ENCODE measurements around the gene RNF223. TPM values are rescaled to one million over a fixed set of nuclear protein-coding genes. Genes with fewer than 3 reads are reported as not detected.

Gene RNF223
- polyA plus RNA-seq, 2 of the 4 experiments (the other 2 are of a cell fraction): 0.08 TPM; not detected in 1

DNA sequence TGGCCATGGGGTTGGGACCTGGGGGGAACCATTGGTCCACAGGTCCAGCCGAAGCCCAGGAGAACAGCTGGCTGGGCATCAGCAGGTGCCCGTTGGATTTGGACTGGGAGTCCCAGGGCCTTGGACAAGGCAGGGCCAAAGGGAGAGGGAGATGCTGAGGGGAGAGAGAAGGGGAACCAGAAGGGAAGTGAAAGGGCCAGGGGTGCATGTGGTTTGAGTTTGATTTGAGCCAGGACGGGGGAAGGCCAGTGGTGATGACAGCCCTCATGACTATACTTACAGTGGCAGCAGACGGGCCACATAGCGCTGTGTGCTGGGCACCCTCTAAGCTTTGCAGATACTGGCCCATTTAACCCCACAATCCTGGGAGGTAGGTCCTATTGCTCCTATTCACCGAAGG lies 35.4 kb downstream of the RNF223 start:
- CTCF ChIA-PET: interaction anchor here (1.4 to 4.7 kb wide), 7 partner anchors 13 to 56 kb away, joined by 4 to 32 read pairs (median 6); partner anchors contain the start of gene ISG15
- no peak for DNase-seq (ENCODE audit: low read depth in 1 of 2, low spot score in 1 of 2)
- TF ChIP-seq KDM5A (IDR thresholded peaks at IDR 0.05) (no peak), CHD2 (IDR thresholded peaks at IDR 0.05; ENCODE audit: low read length, partially characterized antibody) (no peak), FOXS1 (CRISPR knock-in tag; IDR thresholded peaks at IDR 0.05) (no peak), RARB (CRISPR knock-in tag; IDR thresholded peaks at IDR 0.05) (no peak), CEBPB (IDR thresholded peaks at IDR 0.05) (no peak), MAZ (IDR thresholded peaks at IDR 0.05; ENCODE audit: borderline replicate concordance, low read depth, low read length) (no peak), ESRRA (IDR thresholded peaks at IDR 0.05; ENCODE audit: borderline replicate concordance, low read length) (no peak), EP300 (IDR thresholded peaks at IDR 0.05) (no peak), CHD4 (IDR thresholded peaks at IDR 0.05; ENCODE audit: borderline replicate concordance) (no peak), BHLHE40 (IDR thresholded peaks at IDR 0.05; ENCODE audit: low read depth, low read length) (no peak), EHMT2 (IDR thresholded peaks at IDR 0.05; ENCODE audit: low read depth) (no peak), MYC (IDR thresholded peaks at IDR 0.05; ENCODE audit: borderline replicate concordance, low read length) (no peak), MAFK (IDR thresholded peaks at IDR 0.05; ENCODE audit: partially characterized antibody) (no peak)
- TF ChIP-seq, protein P1, sequence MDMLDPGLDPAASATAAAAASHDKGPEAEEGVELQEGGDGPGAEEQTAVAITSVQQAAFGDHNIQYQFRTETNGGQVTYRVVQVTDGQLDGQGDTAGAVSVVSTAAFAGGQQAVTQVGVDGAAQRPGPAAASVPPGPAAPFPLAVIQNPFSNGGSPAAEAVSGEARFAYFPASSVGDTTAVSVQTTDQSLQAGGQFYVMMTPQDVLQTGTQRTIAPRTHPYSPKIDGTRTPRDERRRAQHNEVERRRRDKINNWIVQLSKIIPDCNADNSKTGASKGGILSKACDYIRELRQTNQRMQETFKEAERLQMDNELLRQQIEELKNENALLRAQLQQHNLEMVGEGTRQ (IDR thresholded peaks at IDR 0.05): no peak
- TF ChIP-seq, protein P2, sequence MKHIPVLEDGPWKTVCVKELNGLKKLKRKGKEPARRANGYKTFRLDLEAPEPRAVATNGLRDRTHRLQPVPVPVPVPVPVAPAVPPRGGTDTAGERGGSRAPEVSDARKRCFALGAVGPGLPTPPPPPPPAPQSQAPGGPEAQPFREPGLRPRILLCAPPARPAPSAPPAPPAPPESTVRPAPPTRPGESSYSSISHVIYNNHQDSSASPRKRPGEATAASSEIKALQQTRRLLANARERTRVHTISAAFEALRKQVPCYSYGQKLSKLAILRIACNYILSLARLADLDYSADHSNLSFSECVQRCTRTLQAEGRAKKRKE (CRISPR knock-in tag; IDR thresholded peaks at IDR 0.05; ENCODE audit: low read depth): no peak
- TF ChIP-seq, protein P3, sequence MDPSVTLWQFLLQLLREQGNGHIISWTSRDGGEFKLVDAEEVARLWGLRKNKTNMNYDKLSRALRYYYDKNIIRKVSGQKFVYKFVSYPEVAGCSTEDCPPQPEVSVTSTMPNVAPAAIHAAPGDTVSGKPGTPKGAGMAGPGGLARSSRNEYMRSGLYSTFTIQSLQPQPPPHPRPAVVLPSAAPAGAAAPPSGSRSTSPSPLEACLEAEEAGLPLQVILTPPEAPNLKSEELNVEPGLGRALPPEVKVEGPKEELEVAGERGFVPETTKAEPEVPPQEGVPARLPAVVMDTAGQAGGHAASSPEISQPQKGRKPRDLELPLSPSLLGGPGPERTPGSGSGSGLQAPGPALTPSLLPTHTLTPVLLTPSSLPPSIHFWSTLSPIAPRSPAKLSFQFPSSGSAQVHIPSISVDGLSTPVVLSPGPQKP (IDR thresholded peaks at IDR 0.05; ENCODE audit: low read depth, low read length): no peak
- TF ChIP-seq, protein P4, sequence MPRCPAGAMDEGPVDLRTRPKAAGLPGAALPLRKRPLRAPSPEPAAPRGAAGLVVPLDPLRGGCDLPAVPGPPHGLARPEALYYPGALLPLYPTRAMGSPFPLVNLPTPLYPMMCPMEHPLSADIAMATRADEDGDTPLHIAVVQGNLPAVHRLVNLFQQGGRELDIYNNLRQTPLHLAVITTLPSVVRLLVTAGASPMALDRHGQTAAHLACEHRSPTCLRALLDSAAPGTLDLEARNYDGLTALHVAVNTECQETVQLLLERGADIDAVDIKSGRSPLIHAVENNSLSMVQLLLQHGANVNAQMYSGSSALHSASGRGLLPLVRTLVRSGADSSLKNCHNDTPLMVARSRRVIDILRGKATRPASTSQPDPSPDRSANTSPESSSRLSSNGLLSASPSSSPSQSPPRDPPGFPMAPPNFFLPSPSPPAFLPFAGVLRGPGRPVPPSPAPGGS (IDR thresholded peaks at IDR 0.05): no peak
- TF ChIP-seq, protein P5, sequence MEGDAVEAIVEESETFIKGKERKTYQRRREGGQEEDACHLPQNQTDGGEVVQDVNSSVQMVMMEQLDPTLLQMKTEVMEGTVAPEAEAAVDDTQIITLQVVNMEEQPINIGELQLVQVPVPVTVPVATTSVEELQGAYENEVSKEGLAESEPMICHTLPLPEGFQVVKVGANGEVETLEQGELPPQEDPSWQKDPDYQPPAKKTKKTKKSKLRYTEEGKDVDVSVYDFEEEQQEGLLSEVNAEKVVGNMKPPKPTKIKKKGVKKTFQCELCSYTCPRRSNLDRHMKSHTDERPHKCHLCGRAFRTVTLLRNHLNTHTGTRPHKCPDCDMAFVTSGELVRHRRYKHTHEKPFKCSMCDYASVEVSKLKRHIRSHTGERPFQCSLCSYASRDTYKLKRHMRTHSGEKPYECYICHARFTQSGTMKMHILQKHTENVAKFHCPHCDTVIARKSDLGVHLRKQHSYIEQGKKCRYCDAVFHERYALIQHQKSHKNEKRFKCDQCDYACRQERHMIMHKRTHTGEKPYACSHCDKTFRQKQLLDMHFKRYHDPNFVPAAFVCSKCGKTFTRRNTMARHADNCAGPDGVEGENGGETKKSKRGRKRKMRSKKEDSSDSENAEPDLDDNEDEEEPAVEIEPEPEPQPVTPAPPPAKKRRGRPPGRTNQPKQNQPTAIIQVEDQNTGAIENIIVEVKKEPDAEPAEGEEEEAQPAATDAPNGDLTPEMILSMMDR (IDR thresholded peaks at IDR 0.05): no peak
- H3K4me2 ChIP-seq: no peak overlapping the region
- H3K4me1 ChIP-seq: peaks cover 9% of the 10 kb centered on the region
- no peak overlapping the region for H3K4me3 ChIP-seq
- H3K9me3 ChIP-seq: no peaks in the 10 kb centered on the region
- FAIRE-seq: no peak
- 95% methylated on average over 6 of the region's 6 CpGs for WGBS (ENCODE audit: missing lambda C conversion rate)
- POLR2A ChIA-PET: no interaction called here
- H3K27ac ChIP-seq: no peak overlapping the region
- ATAC-seq: no peak

DNA sequence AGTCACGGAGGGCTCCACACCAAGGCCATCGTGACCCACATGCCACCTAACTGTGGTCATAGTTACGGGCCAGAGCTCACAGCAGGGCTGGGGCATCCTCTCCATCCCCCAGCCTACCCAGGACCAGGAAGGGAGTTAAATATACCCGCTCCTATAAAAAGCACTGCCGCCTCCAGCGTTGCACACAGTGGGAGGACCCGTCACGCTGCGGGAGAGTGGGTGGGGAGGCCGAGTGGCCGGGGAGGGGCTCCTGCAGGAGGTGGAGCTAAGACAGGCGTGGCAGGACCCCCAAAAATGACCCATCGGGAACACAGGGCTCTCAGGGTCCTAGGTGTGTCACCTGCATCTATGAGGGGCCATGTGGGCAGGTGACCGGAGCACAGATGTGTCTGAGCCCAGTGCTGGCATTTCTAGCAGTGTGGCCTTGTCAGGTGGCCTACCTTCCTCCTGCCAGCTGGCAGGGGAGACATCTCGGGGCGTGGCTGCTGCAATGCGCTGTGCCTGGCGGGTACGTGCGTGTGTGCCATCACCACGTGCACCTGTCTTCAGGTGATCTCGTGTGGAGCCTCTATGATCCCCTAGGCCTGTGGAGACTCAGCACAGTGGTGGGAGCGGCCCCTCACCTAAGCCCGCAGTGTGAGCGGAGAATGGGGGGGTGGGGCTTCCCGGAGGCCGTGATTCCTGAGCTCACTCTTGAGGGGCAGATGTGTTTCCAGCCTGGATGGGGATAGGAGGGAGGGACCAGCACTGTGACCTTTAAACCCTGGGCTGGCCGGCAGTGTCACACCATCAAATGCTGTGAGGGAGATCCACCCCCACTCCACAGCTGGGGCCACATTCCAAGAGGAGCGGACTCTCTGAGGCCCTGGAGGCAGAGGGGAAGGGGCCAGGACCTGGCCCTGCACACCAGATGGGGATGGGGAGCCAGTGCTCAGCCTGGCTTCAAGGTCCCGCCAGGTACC lies 36.5 kb downstream of the RNF223 start:
- no peak for DNase-seq (ENCODE audit: low read depth in 1 of 2, low spot score in 1 of 2)
- no peak for FAIRE-seq
- no peak overlapping the region for H3K4me3 ChIP-seq
- H3K4me2 ChIP-seq: no peak overlapping the region
- peaks cover 9% of the 10 kb centered on the region for H3K4me1 ChIP-seq
- H3K27ac ChIP-seq: no peak overlapping the region
- 78% methylated on average over 16 of the region's 30 CpGs for WGBS (ENCODE audit: missing lambda C conversion rate)
- ChIA-PET POLR2A (no interaction called here), CTCF (interaction anchor here (0.7 to 4.7 kb wide), 8 partner anchors 12 to 253 kb away, joined by 3 to 32 read pairs (median 4); partner anchors contain the start of gene ISG15)
- no peaks in the 10 kb centered on the region for H3K9me3 ChIP-seq
- ATAC-seq: no peak
- no peak for TF ChIP-seq FOSL2 (IDR thresholded peaks at IDR 0.05)
- TF ChIP-seq FOSL2 (CRISPR knock-in tag; IDR thresholded peaks at IDR 0.05): no peak
- TF ChIP-seq EHF (CRISPR knock-in tag; IDR thresholded peaks at IDR 0.05): no peak
- no peak for TF ChIP-seq SREBF2 (IDR thresholded peaks at IDR 0.05)
- TF ChIP-seq ZC3H11A (IDR thresholded peaks at IDR 0.05): no peak
- TF ChIP-seq RCOR1 (IDR thresholded peaks at IDR 0.05; ENCODE audit: low read depth, low read length): no peak
- TF ChIP-seq, protein P6, sequence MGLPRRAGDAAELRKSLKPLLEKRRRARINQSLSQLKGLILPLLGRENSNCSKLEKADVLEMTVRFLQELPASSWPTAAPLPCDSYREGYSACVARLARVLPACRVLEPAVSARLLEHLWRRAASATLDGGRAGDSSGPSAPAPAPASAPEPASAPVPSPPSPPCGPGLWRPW (IDR thresholded peaks at IDR 0.05): no peak
- no peak for TF ChIP-seq KDM5A (IDR thresholded peaks at IDR 0.05)
- no peak for TF ChIP-seq NPAS2 (CRISPR knock-in tag; IDR thresholded peaks at IDR 0.05; ENCODE audit: borderline replicate concordance)
- TF ChIP-seq KDM1A (IDR thresholded peaks at IDR 0.05; ENCODE audit: low read depth): no peak
- no peak for TF ChIP-seq ZNF302 (CRISPR knock-in tag; IDR thresholded peaks at IDR 0.05)
- TF ChIP-seq RAD21 (conservative IDR thresholded peaks at IDR 0.05 in 1 of 2, IDR thresholded peaks at IDR 0.05 in 1 of 2): no peak
- no peak for TF ChIP-seq FOSB (CRISPR knock-in tag; IDR thresholded peaks at IDR 0.05)
